Measurements from ENCODE around the gene LONP2.
"Not testable (repeated sequence)": the region's sequence is repeated elsewhere in the genome, so short reads cannot be mapped to it uniquely, and the experiment has no call there.

Gene LONP2

GRCh38 chr16:48291754-48292153 is 47.7 kb downstream of the LONP2 start:
- DNase-seq: no peak

GRCh38 chr16:48292452-48292851 is 48.4 kb downstream of the LONP2 start:
- DNase-seq: no peak

DNA sequence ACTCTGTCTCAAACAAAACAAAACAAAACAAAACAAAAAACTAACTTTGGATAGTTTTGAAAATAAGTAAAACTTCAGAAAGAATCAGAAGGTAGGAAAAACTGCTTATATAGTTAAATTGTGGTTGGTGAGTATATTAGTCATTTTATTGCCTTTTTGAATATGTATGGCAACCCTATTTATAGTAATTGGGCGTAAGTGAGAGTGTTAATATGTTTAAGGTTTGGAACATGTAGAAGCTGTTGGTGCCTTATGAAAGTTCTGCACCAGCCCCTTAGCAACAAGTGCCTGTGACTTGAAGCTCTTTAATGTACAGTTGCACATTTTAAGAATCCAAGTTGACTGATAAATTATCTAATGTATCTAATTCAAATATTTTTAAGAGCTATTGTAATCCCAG is 50.6 kb downstream of the LONP2 start:
- DNase-seq: no peak

DNA sequence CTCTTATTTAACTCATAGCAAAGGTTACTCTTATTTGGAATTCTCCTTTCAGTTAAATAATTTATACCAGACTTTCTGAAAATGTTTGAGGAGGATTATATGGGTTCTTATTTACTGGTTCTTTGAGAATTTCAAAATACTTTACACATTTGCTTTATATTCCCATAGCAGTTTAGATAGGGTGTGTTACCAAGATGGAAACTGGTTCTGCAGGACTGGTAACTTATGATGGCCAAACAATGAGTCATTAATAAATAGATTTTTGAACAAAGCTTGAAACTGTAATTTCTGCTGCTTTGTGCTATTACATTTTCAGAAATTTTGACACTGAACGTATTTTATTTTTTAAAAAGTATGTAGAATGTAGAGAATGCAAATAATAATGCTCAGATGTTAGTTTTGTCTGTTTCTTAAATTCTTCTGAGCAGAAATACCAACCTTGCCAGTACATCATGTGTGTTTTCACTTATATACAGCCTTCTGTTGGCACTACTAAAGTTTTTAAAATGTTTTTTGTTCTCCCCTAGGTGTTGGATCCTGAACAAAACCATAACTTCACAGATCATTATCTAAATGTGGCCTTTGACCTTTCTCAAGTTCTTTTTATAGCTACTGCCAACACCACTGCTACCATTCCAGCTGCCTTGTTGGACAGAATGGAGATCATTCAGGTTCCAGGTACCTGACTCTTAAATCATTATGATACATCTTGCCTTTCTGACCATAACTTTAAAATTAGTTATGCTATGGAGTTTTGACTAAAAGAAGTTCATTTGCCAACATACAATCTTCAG is 51.6 kb downstream of the LONP2 start:
- DNase-seq: no peak

DNA sequence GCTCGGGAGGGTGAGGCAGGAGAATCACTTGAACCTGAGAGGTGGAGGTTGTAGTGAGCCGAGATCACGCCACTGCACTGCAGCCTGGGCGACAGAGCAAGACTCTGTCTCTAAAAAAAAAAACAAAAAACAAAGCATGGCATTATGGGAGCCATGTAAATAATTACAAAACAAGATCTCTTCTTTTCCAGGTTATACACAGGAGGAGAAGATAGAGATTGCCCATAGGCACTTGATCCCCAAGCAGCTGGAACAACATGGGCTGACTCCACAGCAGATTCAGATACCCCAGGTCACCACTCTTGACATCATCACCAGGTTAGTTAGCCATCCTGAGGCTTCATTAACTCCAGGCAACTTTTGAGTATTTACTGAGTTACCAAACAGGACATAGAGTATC is 55.4 kb downstream of the LONP2 start:
- DNase-seq: no peak

DNA sequence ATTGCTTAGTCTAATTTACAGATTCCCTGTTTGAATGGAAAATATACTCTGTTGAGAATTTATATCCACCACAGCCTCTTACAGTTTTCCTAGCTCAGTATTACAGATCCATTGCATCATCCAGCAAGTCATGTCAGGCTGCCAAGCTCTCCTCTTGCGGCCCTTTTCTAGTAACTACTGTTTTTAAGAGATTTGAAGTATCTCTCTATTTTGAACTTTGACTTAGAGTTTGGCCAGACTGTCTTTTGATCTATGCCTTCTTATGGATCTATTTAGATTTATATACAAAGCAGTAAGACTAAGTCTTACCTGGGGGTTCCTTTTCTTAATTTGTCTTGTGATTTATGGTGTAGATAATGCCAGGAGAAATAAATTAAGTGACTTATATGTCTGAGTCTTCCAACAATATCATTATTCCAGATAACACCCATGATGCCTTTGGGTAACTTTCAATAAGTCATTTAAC is 56.3 kb downstream of the LONP2 start:
- DNase-seq: no peak

DNA sequence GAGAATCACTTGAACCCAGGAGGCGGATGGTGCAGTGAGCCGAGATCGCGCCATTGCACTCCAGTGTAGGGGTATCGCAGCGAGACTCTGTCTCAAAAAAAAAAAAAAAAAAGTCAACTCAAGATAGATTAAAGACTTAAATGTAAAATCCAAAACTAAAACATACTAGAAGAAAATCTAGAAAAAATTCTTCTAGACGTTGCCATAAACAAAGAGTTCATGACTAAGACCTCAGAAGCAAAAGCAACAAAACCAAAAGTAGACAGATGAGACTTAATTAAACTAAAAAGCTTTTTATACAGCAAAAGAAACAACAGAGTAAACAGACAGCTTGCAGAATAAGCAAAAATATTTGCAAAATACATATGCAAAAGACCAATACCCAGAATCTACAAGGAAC is 64.4 kb downstream of the LONP2 start:
- no peak for DNase-seq

DNA sequence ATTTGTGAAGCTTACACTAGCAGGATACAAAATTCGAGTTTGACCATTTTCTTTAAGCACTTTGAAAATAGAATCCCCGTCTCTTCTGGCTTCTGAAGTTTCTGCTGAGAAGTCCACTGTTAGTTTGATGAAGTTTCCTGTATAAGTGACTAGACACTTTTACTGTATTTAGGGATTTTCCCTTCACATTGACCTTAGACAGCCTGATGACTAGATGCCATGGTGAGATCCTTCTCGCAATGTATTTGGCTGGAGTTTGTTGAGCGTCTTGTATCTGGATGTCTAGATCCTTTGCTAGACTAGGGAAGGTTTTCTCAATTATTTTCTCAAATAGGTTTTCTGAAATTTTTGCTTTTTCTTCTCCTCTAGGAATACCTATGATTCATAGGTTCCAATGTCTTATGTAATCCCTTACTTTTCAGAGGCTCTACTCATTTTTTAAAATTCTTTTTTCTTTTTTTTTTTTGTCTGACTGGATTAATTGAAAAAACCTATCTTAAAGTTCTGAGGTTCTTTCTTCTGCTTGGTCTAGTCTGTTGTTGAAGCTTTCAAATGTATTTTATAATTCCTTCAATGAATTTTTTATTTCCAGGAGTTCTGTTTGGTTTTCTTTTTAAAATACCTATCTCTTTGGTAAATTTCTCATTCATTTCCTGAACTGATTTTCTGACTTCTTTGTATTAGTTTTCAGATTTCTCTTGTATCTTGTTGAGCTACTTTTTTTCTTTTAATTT is 67.0 kb downstream of the LONP2 start:
- DNase-seq: no peak

DNA sequence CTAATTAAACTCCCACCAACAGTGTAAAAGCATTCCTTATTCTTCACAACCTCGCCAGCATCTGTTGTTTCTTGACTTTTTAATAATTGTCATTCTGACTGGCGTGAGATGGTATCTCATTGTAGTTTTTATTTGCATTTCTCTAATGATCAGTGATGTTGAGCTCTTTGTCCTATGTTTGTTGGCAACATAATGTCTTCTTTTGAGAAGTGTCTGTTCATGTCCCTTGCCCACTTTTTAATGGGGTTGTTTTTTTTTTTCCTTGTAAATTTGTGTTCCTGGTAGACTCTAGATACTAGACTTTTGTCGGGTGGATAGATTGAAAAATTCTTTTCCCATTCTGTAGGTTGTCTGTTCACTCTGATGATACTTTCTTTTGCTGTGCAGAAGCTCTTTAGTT is 69.8 kb downstream of the LONP2 start:
- not testable (repeated sequence) for DNase-seq

DNA sequence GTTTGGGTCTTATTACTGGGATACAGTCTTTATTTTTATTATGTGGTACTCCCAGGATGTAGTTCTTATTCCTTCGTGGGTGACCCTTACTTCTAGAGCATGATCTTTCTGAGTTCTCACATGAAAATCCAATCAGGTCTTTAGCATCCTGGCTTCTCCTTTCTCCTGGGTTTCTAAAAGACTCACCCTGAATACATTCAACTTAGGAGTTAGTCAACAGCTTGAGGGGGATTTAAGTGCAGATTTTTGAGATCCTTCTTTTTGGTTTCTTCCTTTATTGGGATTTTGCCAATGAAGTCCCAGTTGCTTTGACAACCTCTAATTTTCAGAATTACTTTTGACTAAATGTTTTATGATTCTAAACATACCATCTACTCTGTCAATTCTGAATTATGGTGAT is 72.9 kb downstream of the LONP2 start:
- no peak for DNase-seq

GRCh38 chr16:48317614-48318315 is 73.7 kb downstream of the LONP2 start:
- no peak for DNase-seq

GRCh38 chr16:48318630-48319029 is 74.5 kb downstream of the LONP2 start:
- DNase-seq: no peak

DNA sequence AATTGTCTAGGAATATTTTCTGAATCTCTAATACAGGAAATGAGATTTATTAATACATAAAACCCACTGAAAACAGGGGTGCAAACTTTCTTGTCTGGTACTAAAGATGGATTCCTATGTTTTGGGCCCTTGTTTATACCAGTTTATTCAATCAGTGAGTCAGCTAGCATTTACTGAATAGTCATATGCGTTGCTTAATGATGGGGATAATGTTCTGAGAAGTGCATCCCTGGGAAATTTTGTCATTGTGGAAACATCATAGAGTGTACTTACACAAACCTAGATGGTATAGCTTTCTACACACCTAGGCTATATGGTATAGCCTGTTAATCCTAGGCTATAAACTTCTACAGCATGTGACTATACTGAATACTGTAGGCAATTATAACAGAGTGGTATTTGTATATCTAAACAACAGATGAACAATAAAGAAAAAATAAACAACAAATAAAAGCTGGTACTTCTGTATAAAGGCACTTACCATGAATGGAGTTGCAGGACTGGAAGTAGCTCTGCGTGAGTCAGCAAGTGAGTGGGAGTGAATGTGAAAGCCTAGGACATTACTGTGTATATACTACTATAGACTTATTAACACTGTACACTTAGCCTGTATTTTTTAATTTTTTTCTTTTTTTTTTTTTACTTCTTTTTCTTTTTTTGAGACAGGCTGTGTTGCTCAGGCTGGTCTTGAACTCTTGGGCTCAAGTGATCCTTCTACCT is 77.4 kb downstream of the LONP2 start:
- no peak for DNase-seq

GRCh38 chr16:48323783-48324775 is 80.0 kb downstream of the LONP2 start:
- no peak for DNase-seq

GRCh38 chr16:48326915-48327314 is 82.8 kb downstream of the LONP2 start:
- no peak for DNase-seq

DNA sequence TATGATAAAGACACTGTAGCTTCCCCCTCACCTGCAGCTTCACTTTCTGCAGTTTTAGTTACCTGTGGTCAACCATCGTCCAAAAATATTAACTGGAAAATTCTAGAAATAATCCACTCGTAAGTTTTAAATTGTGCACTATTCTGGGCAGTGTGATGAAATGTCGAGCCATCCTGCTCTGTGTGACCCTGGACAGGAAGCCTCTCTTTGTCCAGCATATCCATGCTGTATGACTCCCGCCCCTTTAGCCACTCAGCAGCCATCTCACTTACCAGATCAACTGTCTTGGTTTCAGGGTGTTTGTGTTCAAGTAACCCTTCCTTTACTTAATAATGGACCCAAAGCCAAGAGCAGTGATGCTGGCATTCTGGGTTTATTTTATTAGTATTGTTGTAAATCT is 85.0 kb downstream of the LONP2 start:
- DNase-seq: no peak

DNA sequence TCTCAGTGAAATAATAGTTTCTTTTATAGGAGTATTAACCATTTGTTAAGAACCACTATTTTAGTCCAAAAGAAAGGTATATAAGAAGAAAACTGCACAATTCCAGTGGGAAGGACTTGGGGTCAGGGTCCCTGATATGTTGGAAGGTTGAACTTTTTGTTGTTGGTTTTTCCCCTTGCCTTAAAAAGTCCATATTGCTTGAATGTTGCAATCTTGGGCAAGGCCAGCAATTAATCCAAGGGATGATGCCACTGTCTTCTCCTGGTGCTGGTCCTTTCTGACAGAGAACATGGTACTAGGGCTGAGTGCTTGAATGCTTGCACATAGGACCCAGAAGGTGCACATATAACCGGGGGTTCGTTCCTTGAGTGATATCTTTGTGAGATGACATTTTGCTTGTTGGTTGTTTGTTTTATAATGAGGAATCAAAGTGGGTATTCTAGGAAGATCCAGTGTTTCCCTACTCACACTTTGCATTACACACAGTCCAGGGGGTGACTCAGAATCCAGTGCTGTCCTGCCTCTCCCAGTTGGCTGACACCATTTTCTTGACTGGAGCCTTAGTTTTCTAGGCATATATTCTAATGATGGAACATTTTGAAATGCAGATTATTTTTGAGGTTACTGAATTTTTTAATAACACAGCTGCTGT is 86.2 kb downstream of the LONP2 start:
- no peak for DNase-seq

GRCh38 chr16:48330841-48331192 is 86.7 kb downstream of the LONP2 start:
- DNase-seq: no peak

GRCh38 chr16:48332978-48333377 is 88.9 kb downstream of the LONP2 start:
- DNase-seq: no peak

DNA sequence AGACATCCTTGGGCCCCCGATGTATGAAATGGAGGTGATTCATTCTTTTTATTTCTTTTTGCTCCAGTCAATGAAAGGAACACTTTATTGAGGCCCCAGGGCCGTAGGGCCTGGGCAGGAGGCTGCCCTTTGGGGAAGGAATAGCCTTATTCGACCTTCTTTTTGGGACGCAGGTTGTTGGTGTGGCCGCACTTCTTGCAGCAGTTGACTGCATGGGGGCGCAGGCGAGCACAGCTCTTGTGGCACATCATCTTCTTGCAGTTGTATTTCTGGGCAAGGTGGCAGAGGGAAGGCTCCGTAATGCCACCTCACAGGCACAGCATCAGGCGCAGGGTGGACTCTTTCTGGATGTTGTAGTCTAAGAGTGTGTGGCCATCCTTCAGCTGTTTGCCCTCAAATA is 90.2 kb downstream of the LONP2 start:
- DNase-seq: no peak

- no peak for DNase-seq
These were observed 91.9 kb downstream of the LONP2 start for GRCh38 chr16:48335961-48336360.
